Measurements from ENCODE around the gene SZT2.

Gene SZT2

DNA sequence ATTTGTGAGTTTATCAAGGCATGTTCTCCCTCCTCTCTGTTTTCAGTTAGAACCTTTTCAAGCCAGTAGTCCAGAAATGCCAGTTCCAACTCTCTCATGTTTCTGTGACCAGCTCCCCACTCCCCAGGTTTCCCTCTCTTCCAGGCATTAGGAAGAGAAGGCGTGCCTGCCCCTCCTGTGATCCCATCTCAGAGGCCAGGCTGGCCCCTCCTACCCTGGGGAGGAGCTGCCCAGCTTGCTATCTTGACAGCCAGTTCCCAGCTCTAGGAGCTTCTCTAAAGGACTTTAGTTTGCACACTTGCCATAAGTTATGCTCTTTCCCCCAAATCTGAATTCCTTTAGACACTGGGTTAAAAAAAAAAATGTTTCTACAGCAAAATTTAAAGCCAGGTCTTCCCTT lies 55.1 kb downstream of the SZT2 start:
- peaks cover 73% of the 10 kb centered on the region for H3K36me3 ChIP-seq (ENCODE audit: control insufficient read depth, insufficient read depth, low read length)
- no peak overlapping the region for H3K9ac ChIP-seq (ENCODE audit: low read length)
- no peak overlapping the region for H3K27ac ChIP-seq (ENCODE audit: low read depth, low read length)
- no peak overlapping the region for H3K4me3 ChIP-seq (ENCODE audit: low read length)
- no peaks in the 10 kb centered on the region for H3K27me3 ChIP-seq (ENCODE audit: control insufficient read depth, insufficient read depth, low read length)
- H3K4me1 ChIP-seq (ENCODE audit: control insufficient read depth, insufficient read depth, low read length), result no peaks in the 10 kb centered on the region

DNA sequence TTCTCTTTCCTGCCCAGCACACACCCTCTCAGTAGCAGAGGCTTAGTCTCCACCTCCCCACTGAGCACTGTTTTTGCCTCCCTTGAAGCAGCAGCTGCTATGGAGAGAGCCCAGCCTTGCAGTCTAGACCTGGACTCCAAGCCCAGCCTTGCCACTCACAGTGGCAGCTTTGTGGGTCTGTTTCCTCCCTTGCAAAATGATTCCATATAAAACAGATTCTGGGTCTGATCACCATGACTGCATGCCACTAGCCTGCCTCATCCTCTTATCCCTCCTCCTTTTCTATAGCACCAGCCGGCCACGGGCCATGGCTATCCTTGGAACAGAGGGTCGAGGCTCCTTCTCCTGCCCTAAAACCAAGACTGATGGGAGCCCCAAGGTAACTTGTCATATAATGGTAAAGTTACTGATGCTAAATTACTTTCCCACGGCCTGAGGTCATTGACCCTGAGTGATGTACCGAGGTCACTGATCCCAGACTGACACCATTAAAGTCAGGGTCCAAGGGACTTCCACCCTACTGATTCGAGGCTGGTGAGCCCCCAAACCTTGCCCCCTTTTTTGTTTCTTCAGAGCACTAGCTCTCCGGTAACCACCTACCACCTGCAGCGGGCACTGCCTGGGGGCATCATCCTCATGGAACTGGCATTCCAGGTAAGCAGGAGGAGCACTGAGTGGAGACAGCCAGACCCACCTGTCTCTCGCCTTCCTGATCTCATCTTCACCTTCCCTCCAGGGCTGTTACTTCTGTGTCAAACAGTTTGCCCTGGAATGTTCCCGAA lies 56.1 kb downstream of the SZT2 start:
- Histone ChIP-seq H3K9ac (ENCODE audit: low read length) (no peak overlapping the region), H3K27me3 (ENCODE audit: control insufficient read depth, insufficient read depth, low read length) (no peaks in the 10 kb centered on the region), H3K27ac (ENCODE audit: low read depth, low read length) (no peak overlapping the region), H3K4me3 (ENCODE audit: low read length) (no peak overlapping the region), H3K4me1 (ENCODE audit: control insufficient read depth, insufficient read depth, low read length) (no peaks in the 10 kb centered on the region), H3K36me3 (ENCODE audit: control insufficient read depth, insufficient read depth, low read length) (peaks cover 73% of the 10 kb centered on the region)

DNA sequence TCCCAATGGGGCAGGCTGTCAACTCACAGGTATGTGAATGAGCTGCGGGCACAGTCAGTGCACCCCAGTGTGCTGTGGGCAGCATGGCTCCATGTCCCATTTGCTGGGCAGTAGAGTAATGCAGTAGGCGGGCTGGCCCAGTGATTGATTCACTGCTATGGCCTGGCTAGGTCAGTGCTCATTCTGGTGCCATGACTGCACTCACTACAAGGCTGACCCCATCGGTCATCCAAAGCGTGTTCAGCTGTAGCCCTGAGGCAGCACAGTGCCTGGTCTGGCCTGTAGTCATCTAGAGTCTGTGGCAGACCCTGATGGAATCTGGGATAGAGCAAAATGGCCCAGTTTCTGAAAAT lies 56.7 kb downstream of the SZT2 start:
- no peak overlapping the region for H3K4me3 ChIP-seq (ENCODE audit: low read length)
- no peak overlapping the region for H3K9ac ChIP-seq (ENCODE audit: low read length)
- no peaks in the 10 kb centered on the region for H3K27me3 ChIP-seq (ENCODE audit: control insufficient read depth, insufficient read depth, low read length)
- H3K36me3 ChIP-seq (ENCODE audit: control insufficient read depth, insufficient read depth, low read length), result peaks cover 73% of the 10 kb centered on the region
- H3K27ac ChIP-seq (ENCODE audit: low read depth, low read length), result no peak overlapping the region
- H3K4me1 ChIP-seq (ENCODE audit: control insufficient read depth, insufficient read depth, low read length), result no peaks in the 10 kb centered on the region

DNA sequence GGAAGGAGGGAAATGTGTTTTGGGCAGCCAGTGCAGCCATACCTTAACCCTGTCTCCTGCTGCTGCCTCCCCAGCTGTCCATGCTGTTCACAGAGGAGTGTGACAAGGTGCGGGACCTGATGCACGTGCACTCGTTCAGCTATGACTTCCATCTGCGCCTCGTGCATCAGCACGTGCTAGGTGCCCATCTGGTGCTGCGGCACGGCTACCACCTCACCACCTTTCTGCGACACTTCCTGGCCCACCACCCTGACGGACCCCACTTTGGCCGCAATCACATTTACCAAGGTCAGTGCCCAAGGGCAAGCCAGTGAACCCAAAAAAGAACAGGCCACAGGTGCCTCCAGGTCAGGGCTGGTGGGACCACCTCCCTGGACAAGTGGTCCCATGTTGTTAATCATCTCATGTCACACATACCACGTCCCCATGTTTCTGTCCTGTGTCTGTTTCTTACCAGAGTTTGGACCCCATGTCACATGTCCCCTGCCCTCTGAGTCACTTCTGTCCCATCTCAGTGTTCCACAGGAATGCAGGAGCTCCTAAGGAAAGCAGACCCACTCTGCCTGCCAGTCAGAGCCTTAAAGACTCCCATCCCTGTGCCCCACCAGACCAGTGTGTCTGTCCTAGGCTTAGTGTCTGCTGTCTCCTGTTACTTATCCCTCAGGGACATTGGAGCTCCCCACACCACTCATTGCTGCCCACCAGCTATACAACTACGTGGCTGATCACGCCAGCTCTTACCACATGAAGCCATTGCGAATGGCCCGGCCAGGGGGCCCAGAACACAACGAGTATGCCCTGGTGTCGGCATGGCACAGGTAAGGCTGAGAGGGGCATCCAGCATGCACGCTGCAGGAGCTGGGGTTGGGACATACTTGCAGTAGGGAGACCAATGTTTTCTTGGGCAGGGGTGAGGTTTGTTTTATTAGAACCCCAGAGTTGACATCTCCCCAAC lies 57.5 kb downstream of the SZT2 start:
- Histone ChIP-seq H3K9ac (ENCODE audit: low read length) (no peak overlapping the region), H3K27ac (ENCODE audit: low read depth, low read length) (no peak overlapping the region), H3K4me1 (ENCODE audit: control insufficient read depth, insufficient read depth, low read length) (no peaks in the 10 kb centered on the region), H3K4me3 (ENCODE audit: low read length) (no peak overlapping the region), H3K36me3 (ENCODE audit: control insufficient read depth, insufficient read depth, low read length) (peaks cover 73% of the 10 kb centered on the region), H3K27me3 (ENCODE audit: control insufficient read depth, insufficient read depth, low read length) (no peaks in the 10 kb centered on the region)

DNA sequence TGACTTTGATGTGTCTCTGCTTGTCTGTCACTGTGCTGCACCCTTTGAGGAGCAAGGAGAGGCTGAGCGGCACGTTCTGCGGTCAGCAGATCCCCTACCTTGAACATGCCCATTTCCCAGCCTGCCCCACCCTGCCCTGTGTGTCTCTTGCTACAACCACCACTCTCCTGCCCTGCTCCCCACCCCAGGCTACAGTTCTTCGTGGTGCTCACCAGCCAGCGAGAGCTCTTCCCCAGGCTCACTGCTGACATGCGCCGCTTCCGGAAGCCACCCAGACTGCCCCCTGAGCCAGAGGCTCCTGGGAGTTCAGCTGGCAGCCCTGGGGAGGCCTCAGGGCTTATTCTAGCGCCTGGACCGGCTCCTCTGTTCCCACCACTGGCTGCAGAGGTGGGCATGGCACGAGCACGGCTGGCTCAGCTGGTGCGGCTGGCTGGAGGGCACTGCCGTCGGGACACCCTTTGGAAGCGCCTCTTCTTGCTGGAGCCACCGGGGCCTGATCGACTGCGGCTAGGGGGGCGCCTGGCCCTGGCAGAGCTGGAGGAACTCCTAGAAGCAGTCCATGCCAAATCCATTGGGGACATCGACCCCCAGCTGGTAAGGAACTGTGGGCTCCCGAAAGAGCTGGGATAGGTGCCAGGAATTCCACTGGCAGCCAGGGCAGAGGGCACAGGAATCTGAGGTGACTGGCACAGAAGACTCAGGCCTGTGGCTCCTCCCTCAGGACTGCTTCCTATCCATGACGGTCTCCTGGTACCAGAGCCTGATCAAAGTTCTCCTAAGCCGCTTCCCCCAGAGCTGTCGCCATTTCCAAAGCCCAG lies 58.4 kb downstream of the SZT2 start:
- Histone ChIP-seq H3K27me3 (ENCODE audit: control insufficient read depth, insufficient read depth, low read length) (no peaks in the 10 kb centered on the region), H3K4me1 (ENCODE audit: control insufficient read depth, insufficient read depth, low read length) (peaks cover 7% of the 10 kb centered on the region), H3K27ac (ENCODE audit: low read depth, low read length) (no peak overlapping the region), H3K36me3 (ENCODE audit: control insufficient read depth, insufficient read depth, low read length) (peaks cover 67% of the 10 kb centered on the region), H3K9ac (ENCODE audit: low read length) (no peak overlapping the region), H3K4me3 (ENCODE audit: low read length) (no peak overlapping the region)

DNA sequence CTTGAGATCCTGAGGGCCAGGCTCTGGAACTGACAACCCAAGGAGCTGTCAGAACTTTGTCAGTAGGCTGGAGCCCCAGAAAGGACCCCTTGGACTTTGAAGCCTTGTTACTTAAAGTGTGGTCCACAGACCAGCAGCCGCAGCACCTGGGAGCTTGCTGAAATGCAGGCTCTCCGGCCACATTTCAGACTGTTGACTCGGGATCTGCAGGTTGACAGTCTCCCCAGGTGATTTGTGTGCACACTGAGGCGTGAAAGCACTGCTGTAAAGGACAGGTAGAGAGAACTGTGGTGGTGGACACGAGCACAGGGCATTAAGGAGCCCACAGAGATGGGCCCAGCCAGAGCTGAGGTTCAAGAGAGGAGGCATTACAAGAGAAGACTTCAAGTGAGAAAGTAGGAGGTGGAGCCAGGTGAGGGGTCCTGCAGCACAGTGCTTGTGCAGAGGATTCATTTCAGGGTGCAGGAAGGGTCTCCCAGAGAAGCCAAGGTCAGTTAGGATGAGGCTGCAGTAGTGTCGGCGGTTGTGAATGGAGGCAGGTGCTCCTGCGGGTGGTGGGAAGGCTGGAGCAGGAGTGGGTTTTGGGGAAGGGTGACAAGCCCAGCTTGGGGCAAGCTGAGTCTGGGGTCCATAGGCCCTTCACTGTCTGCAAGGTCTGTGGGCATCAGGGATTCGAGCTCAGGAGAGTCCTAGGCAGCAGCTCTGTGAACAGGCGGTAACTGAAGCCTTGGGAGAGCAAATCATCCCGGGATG lies 59.4 kb downstream of the SZT2 start:
- no peak overlapping the region for H3K9ac ChIP-seq (ENCODE audit: low read length)
- H3K27ac ChIP-seq (ENCODE audit: low read depth, low read length), result no peak overlapping the region
- H3K36me3 ChIP-seq (ENCODE audit: control insufficient read depth, insufficient read depth, low read length), result peaks cover 60% of the 10 kb centered on the region
- H3K4me3 ChIP-seq (ENCODE audit: low read length), result no peak overlapping the region
- H3K27me3 ChIP-seq (ENCODE audit: control insufficient read depth, insufficient read depth, low read length), result no peaks in the 10 kb centered on the region
- peaks cover 7% of the 10 kb centered on the region for H3K4me1 ChIP-seq (ENCODE audit: control insufficient read depth, insufficient read depth, low read length)

DNA sequence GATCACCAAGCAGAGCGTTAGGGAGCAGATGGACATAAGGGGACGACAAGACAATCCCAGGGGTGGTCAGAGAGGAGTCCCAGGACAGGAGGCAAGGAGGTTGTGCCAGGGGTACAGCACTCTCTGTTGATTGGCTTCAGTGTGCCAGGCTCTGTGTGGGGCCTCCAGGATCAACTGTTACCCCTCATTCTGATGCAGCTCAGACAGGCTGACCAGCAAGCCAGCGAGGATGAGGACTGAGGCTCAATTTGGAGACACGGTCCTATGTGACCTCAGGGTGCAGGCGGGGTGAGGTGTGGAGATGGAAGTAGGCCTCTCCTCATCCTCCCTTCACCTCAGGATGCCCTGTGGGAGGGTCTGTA lies 60.0 kb downstream of the SZT2 start:
- no peak overlapping the region for H3K27ac ChIP-seq (ENCODE audit: low read depth, low read length)
- no peak overlapping the region for H3K4me3 ChIP-seq (ENCODE audit: low read length)
- peaks cover 8% of the 10 kb centered on the region for H3K4me1 ChIP-seq (ENCODE audit: control insufficient read depth, insufficient read depth, low read length)
- no peak overlapping the region for H3K9ac ChIP-seq (ENCODE audit: low read length)
- H3K27me3 ChIP-seq (ENCODE audit: control insufficient read depth, insufficient read depth, low read length), result no peaks in the 10 kb centered on the region
- peaks cover 54% of the 10 kb centered on the region for H3K36me3 ChIP-seq (ENCODE audit: control insufficient read depth, insufficient read depth, low read length)

DNA sequence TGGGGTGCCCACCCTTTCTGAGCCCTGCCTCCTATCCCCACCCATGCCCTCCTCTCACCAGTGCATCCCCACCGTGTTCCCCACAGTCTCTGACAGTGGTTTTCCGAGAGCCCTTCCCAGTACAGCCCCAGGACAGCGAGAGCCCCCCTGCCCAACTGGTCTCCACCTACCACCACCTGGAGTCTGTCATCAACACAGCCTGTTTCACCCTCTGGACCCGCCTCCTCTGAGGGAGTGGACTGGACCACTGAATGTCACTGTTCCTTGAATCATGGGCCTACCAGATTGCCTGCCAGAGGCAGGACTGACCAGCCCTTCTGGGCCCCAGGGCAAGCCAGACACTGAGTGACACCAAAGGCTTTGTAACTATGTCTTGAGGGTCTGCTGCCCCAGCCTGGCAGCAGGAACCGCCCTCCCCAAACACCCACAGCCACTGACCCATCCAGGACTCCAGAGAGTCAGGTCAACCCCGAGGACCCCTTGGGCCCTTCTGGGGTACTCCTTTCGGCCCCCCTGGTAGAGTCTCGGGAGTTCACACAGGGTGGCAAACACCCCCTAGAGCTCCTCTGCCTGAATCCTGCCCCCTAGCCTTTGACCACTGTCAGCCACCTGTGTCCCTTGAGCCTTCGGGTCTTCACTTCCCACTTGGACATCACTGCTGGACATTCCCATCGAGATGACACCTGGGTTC lies 60.7 kb downstream of the SZT2 start:
- Histone ChIP-seq H3K27ac (ENCODE audit: low read depth, low read length) (no peak overlapping the region), H3K4me3 (ENCODE audit: low read length) (no peak overlapping the region), H3K36me3 (ENCODE audit: control insufficient read depth, insufficient read depth, low read length) (peaks cover 53% of the 10 kb centered on the region), H3K4me1 (ENCODE audit: control insufficient read depth, insufficient read depth, low read length) (peaks cover 9% of the 10 kb centered on the region), H3K27me3 (ENCODE audit: control insufficient read depth, insufficient read depth, low read length) (no peaks in the 10 kb centered on the region), H3K9ac (ENCODE audit: low read length) (no peak overlapping the region)

DNA sequence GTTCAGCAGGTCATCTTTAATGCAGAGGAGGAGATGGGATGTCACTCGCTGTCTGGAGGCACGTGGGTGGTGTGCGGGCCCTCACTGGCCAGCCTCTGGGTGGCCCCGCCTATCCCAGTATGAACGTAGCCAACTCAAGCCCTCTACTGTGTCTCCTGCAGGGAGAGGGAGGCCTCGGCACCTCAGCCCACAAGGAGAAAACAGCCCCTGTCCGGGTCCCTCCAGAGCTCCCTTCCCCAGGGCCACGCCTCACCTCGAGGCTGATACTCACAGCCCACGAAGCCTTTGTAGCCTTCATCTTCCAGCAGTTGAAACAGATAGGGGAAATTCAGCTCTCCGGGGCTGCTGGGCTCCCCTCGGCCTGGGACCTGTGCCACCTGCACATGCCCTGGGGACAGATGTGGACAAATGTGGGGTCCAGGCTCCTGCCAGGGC lies 61.5 kb downstream of the SZT2 start:
- peaks cover 9% of the 10 kb centered on the region for H3K4me1 ChIP-seq (ENCODE audit: control insufficient read depth, insufficient read depth, low read length)
- no peak overlapping the region for H3K4me3 ChIP-seq (ENCODE audit: low read length)
- H3K27ac ChIP-seq (ENCODE audit: low read depth, low read length), result no peak overlapping the region
- peaks cover 45% of the 10 kb centered on the region for H3K36me3 ChIP-seq (ENCODE audit: control insufficient read depth, insufficient read depth, low read length)
- no peak overlapping the region for H3K9ac ChIP-seq (ENCODE audit: low read length)
- no peaks in the 10 kb centered on the region for H3K27me3 ChIP-seq (ENCODE audit: control insufficient read depth, insufficient read depth, low read length)

DNA sequence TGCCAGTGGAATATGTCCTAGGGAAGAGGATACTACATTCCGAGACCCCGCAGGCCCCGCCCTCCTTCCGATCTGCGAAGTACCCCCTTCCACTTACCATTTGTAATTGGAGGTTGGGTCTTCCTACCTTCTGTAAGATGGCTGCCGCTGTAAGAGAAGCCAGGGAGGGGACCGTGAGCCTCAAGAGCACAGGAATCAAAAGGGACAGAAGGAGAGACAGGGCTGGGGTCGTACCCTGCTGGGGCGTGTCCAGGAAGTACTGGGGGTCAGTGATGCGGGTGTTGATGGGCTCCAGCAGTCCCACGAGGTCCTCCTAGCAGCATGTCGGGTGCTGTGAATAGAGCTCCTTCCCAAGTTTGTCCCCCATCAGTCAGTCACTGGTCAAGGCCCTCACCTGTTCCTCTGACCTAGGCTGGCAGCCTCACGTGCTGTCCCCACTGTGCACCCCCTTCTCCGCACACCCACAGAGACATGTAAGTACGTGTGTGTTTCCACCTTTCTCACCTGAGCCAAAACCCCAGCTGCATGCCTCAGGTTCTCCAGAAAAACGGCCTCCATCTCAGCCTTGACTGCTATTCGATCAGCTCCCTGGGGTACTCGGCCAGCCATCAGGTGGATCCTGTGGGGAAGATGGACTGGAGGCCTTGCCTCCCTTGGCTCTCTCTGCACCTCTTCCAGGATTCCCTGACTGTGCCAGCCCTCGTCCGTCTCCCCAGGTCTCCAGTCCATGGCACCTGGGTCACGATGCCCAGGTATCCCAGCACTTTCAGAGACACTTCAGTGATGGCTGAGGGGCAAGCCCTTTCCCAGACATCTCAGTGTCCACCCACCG lies 62.2 kb downstream of the SZT2 start:
- H3K4me1 ChIP-seq (ENCODE audit: control insufficient read depth, insufficient read depth, low read length), result peaks cover 9% of the 10 kb centered on the region
- no peak overlapping the region for H3K27ac ChIP-seq (ENCODE audit: low read depth, low read length)
- H3K4me3 ChIP-seq (ENCODE audit: low read length), result no peak overlapping the region
- peaks cover 38% of the 10 kb centered on the region for H3K36me3 ChIP-seq (ENCODE audit: control insufficient read depth, insufficient read depth, low read length)
- H3K9ac ChIP-seq (ENCODE audit: low read length), result no peak overlapping the region
- no peaks in the 10 kb centered on the region for H3K27me3 ChIP-seq (ENCODE audit: control insufficient read depth, insufficient read depth, low read length)

Data from rectal smooth muscle tissue (tissue), 1 donor.